CD1c-positive myeloid dendritic cell (primary cell): Measurements from ENCODE around the gene CFAP251.
A peak's percentile ranks its signal among the peaks of the same experiment; 100 is the strongest.
"Not testable (repeated sequence)": the region's sequence is repeated elsewhere in the genome, so short reads cannot be mapped to it uniquely, and the experiment has no call there.

Experiments
- DNase-seq: peaks from one replicate; pipeline ENCODE4 v3.0.0-alpha.2; 2016; ENCODE audit errors: extremely low spot score

Gene CFAP251

DNA sequence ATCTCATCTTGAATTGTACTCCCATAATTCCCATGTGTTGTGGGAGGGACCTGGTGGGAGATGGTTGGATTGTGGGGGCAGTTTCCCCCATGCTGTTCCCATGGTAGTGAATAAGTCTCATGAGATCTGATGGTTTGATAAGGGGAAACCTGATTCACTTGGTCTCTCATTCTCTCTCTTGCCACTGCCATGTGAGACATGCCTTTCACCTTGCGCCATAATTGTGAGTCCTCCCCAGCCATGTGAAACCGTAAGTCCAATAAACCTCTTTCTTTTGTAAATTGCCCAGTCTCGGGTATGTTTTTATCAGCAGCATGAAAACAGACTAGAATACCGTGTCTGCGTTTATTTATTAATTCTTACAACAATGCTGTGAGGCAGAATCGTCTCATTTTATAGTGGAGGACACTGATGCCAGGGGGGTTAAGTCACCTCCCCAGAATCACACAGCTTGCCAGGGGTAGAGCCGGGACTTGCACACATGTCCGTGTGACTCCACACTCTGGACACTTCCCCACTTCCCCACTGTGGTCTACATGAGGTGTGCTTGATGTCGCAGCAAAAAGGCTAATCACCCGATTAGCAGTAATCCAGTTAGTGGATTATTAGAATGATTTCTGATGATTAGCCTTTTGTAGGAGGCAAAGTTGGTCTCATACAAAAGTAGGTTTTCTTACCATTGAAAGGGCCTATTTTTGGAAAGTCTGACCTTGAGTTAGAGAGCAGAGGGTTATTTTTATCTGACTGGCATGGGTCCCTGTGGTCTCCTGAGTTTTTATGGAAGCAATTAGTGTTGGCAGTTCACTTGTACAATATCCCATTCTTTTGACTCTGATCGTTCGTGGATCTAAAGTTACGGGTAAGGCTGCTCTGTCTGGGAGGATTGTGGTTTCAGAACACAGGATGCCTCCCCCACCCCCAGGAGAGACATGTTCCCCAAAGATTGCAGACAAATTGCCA, 55.9 kb downstream of the CFAP251 start:
- DNase-seq = no peak

DNA sequence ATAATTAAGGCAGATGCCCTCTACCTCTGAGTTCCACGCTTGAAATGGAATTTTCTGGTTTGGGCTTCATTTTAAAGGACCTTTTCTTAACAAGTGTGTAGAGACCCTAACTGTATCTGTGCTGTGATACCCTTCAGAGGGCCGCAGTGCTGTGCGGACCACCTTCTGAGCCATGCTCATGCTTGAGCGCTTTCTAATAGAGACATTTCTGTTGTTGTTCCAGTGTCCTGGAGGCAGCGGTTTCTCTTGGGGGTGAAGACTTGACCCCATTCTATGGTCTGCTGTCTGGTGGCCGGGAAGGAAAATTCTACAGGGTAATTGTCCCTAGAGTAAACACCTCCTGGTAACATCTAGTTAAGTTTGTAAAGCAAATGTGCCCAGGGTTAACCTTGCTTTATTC, 56.6 kb downstream of the CFAP251 start:
- no peak for DNase-seq

DNA sequence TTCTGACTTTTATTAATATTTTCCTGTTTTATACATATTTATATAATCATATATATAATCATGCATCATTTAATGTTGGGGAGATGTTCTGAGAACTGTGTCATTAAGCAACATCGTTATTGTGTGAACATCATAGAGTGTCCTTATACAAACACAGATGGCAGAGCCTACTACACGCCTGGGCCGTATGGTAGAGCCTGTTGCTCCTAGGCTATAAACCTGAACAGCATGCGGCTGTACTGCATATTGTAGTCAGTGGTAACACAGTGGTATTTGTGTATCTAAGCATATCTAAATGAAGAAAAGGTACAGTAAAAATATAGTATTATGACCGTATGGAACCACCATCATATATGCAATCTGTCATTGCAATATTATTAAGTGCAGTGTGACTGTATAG, 58.6 kb downstream of the CFAP251 start:
- DNase-seq = no peak

DNA sequence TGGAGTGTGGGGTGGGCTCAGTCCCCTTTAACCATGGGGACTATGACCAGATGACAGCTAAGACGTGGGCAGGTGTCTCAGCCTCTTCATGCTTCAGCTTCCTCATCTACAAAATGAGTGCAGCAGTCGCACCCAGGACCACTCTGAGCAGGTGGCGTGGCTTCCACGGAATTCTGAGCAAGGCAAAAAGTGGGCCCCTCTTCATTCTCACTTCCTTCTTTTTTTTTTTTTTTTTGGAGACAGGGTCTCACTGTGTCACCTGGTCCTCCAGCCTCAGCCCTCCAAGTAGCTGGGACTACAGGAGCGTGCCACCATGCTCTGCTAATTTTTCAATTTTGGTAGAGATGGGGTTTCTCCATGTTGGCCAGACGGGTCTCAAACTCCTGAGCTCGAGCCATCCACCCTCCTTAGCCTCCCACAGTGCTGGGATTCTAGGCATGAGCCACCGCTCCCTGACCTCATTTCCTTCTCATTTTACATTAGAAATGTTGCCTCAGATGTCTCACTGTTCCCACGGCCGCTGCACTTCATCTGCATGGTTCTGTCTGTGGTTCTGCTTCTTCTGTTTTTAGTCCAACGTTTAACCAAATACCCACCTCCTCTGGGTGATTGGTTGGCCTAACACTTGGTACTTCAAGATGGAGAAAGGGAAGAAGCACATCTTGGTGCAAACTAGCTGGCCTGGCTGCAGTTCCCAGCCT, 61.9 kb downstream of the CFAP251 start:
- DNase-seq = peak; percentile 95

DNA sequence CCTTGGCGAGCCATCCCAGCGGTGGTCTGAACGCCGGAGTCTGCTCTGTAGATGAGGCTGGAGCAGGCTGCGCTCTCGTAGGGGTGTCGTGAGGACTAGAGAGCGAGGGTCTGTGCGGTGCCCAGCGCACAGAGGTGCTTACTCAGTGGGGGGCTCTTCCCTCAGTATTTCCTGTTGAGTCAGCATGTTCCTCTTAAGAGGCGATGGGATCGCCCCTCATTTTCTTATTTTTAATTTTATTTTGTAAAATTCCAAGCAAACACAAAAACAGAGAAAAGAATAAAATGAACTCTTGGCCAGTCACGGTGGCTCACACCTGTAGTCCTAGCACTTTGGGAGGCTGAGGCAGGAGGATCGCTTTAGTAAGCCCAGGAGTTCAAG, 62.5 kb downstream of the CFAP251 start:
- DNase-seq = no peak

DNA sequence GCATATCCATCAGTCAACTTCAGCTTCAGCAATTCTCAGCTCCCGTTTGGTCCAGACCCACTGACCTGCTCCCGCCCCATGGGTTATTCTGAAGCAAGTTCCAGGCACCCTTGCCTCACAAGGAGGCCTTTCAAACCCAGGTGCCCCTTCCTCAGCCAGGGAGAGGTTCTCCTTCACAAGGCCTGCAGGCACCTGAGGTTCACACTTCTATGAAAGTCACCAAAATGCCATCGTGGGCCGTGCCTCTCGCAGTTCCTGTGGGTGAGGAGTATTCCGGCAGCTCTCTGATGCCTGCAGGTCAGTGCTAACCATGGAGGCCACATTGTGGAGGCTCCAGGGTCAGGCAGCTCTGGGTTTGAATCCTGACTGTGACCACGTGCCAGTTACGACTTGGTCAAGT, 63.1 kb downstream of the CFAP251 start:
- DNase-seq = no peak

DNA sequence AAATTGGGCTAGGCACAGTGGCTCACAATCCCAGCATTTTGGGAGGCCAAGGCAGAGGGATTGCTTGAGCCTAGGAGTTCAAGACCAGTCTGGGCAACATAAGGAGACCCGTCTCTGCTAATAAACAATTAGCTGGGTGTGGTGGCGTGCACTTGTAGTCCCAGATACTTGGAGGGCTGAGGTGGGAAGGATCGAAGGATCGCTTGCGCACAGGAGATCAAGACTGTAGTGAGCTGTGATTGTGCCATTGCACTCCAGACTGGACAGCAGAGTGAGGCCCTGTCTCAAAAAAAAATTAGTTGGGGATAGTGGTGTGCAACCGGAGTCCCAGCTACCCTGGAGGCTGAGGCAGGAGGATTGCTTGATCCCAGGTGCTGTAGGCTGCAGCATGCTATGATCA, 64.6 kb downstream of the CFAP251 start:
- DNase-seq = no peak

DNA sequence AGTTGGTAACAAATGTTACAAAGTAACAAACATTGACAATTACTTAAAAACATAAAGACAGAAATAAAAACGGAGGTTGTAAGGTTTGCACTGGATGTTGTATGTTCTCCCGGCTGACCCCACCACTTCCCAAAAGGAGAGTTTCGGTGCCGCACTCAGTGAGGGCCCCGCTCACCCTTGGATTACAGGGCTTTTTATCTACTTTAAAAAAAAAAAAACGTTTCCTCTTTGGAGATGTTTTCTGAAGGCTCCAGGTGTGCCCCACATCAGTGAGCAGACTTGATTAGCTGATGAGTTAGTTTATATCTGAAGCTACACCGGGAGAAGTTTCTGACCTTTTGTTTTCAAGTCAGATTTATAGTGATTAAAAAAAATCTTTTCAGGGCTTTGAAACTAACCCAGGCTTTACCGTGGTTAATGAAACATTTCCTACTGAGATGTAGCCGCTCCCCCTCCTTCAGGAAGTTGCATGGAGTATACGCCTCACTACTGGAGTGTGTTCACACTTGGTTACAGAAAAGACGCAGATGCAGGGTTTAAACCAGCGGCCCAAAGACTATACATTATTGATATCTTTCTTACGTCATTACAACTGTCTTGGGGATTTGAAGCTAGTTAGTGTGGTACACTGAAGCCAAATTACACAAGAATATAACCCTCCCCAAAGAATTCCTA, 65.3 kb downstream of the CFAP251 start:
- DNase-seq = peak; percentile 65

DNA sequence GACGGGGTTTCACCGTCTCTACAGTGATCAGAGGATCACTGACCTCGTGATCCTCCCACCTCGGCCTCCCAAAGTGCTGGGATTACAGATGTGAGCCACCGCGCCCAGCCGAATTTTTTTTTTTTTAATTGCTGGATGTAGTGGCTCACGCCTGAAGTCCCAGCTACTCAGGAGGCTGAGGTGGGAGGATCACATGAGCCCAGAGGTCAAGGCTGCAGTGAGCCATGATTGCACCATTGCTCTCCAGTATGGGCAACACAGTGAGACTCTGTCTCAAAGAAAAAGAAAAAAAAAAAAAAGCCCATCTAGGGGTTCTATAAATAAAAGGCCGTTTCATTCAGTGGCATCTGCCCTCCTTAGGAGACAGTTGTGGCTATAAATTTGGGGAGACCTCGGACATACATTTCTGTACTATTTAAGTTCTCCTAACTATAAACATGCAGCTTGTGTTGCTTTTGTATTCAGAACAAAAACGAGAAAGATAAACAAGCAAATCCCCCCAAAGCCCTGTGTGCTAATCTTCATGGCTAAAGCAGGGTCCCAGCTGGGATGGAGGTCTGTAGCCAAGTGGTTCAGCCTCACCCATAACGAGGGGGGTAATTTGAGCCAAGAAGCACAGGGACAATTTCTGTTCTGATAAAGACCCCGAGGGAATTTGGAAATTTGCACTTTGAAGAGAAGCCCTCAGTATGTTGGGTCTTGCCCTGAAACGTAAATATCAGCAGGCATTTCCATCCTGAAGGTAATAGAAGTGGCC, 68.3 kb downstream of the CFAP251 start:
- DNase-seq = no peak

DNA sequence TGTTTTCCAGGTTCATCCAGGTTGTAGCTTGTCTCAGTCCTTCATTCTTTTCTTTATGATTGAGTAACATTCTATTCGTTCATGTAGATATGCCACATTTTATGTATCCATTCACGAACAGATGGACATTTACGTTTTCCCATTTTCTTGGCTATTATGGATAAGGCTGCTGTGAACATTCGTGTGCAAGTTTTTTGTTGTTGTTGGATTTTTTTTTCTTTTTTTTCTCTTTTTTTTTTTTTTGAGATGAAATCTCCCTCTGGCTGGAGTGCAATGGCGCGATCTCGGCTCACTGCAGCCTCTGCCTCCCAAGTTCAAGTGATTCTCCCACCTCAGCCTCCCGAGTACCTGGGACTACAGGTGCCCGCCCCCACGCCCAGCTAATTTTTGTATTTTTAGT, 70.1 kb downstream of the CFAP251 start:
- not testable (repeated sequence) for DNase-seq

DNA sequence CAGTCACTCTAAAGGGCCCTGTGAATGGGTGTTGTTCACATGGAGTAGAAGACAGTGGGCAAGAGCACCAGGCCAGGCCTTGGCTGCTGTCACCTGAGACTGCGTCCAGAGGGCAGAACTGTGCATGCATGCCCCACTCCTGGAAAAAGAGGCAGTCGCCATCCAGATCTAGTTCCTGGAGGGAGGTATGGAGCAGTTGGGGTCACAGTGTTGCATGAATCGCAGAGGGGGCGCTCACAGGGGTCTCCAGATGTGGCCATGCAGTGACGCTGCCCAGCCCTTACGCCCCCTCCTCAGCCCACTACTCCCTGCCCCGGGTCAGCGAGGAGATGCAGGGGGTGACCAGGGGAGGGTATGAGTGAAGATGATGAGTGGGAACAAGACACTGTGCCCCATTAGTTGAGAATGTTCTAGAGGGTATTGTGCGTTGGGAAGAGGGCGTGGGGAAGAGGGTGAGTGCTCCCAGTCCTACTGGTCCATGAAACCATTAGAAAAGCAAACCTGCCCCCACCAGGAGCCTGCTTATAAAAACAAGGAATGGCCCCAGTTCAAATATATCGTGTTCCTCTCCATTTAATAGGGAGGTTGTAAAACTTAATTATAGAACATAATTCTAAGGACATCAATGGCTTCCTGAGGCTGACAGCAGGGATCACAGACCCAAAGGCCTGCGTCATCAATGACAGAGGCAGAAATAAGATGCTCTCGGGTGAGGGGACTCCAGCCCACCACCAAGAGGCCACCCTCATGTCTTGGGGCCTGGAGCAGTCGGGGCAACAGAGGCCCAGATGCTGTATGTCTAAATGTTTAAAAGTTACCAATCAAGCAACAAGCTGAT, 71.1 kb downstream of the CFAP251 start:
- DNase-seq = no peak

DNA sequence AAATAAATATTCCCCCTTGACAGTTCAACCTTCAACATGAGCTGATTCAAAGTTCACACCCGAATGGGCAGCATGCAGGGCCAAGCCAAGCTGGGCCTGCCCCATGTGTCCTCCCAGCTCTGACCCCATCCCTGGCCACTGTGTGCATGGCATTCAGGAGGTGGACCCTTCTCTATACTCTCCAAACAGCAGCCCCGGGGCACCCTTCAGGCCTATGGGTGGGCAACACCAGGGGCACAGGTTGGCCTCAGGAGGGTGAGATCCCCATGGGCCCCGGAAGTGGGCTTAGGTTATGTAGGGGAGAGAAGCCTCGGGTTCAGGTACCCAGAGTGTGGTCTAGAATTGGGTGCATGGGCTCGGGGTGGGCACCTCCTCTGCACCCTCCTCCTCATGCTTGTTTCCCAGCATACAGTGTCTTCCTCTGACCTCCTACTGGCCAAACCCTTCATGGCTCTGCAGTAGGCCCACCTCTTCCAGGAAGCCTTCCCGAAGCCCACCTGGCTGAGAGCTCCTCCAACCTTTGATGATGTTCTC, 71.8 kb downstream of the CFAP251 start:
- DNase-seq = no peak

DNA sequence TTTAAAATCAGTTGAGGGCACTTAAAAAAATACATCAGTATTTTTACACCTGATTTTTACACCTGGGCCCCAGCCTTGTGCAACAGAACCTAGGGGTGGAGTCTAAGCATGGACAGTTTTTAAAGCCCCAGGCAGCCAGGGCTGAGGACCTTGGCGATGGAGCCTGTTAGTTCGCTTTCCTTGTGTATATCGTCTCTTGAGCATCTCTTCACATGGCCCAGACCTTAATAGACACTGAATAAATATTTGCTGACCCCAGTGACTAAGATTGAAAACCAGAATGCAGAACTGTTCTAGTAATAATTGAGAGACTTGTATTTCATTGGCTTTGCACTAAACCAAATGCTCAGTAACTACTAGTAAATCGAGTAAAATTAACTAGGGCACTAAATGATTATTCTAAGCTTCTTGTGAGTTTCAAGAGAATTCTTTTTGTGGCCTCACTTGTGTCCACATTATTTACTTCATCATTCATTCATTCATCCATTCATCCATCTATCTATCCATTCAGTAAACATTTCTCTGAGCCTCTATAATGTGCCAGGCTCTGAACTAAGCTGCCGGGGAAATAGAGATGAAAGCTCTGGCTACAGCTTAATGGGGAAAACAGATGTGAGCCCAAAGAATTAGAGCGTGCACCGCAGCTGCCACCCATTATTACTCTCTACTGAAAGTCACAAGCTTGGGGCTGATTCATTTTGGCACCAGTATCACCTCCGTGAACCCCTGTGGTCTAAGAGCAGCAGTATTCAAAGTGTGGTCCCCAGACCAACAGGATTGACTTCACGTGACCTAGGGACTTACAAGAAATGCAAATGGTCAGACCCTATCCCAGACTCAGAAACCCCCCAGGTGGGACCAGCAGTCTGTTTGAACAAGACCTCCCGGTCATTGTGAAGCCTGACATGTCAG, 72.6 kb downstream of the CFAP251 start:
- DNase-seq = no peak

DNA sequence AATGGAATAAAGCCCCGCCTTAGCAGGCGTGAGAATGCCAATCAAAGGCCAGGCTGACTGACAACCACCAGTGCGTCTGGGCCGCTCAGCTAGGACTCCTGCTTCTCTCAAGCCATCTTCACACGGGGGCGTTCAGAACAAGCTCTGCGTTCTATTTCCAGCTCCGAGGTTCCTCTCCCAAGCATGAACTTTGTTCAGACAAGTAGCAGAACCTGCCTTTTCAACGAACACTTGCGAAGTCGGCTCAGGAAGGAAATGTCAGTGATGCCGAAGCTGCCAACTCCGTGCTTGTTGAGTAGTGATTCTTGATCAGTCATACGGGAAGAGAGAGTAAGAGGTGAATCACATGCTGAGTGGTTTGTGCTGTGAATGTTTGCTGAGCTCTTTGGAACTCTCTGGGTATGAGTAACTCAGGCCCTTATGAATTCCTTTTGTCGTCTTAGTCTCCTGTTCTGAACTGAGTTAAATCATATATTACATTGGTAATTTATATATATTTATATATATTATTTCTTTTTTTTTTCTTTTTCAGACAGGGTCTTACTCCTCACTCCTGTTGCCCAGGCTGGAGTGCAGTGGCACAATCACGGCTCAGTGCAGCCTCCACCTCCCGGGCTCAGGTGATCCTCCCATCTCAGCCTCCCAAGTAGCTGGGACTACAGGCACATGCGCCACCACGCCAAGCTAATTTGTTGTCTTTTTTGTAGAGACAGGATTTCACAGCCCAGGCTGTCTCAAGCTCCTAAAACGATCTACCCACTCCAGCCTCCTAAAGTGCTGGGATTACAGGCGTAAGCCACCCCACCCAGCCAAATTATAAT, 73.9 kb downstream of the CFAP251 start:
- DNase-seq = peak; percentile 95

DNA sequence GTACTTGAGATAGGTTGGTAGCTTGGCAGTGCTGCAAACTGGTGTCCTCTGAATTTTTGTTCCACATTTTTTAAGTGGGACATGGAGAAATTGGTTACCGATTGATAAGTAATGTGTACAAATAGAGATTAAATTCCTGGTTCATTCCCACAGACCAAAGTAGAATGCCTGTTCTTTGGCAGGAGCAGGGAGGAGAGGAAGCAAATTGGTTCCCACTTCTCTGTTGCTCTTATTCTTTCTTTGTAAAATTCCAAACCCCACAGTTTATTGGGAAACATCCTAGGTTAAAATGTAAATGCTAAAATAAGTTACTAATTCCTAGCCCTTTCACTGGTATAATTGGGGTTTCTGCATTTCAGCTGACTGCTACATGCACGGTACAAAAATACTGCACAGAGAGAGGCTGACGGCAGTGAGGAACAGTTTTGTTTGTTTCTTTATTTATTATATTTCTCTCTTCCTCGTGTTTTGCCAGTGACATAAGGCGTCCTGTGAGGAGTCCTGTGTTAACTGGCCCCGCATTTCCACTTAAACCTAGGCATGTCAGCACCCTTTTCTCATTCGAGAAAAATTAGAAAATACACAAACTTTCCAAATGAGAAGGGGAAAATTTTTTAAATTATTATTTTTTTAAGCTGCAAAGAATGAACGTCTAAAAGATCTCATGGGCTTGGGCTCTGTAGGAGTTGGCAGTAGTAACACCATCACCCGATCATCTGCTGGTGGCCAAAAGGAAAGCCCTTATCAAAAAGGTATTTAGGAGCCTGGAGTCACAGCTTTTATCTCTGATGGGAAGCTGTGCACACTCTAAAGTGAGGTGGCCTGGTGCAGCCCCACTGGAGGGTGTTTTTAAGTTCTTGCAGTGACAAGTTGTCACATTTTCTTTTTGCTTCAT, 77.9 kb downstream of the CFAP251 start:
- no peak for DNase-seq

DNA sequence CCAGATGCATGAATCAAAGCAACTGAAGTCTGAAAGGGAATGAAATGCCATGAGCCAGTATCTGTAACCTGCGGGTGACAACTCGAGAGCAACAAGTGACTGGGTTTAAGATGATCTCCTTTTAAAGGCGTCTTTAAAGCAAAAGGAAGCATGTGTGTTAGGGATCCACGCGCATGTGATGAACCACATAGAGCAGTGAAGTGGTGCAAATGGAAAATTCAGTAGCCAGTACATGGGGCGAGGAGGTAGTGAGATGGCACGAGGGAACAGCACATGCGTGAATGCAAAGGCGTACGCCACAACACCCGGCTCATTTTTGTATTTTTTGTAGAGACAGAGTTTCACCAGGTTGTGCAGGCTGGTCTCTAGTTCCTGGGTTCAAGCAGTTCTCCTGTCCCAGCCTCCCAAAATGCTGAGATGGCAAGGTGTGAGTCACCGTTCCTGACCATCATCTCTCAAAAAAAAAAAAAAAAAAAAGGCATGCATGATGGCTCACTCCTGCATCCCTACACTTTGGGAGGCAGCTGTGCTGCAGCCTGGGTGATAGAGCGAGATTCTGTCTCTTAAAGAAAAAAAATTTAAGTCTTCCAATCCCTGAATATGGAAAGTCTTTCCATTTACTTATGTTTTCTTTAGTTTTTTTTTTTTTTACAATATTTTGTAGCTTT, 78.7 kb downstream of the CFAP251 start:
- no peak for DNase-seq
